GM19238 (cell line): ENCODE data around the gene NGDN.
"Not testable (repeated sequence)": the region's sequence is repeated elsewhere in the genome, so short reads cannot be mapped to it uniquely, and the experiment has no call there.

Experiments
- DNase-seq: peaks from one replicate; pipeline ENCODE4 v3.0.0; 2011; ENCODE audit warnings: low spot score; ENCODE audit not compliant: insufficient read length

NGDN gene

GRCh38 chr14:23469127-23469905, at the start of gene NGDN:
TSS of gene NGDN (plus strand) at chr14:23469703. CDS start at chr14:23469716, 13 bp downstream.
- peak; percentile 82 for DNase-seq

- no peak for DNase-seq
These were observed 47.9 kb upstream of the NGDN start for GRCh38 chr14:23421594-23421993.

GRCh38 chr14:23423657-23424056, 45.8 kb upstream of the NGDN start:
- no peak for DNase-seq

GRCh38 chr14:23425169-23425568, 44.3 kb upstream of the NGDN start:
- no peak for DNase-seq

- DNase-seq: not testable (repeated sequence)
These were observed 43.7 kb upstream of the NGDN start for GRCh38 chr14:23425798-23426197.

GRCh38 chr14:23428686-23429495, 40.6 kb upstream of the NGDN start:
- no peak for DNase-seq

- DNase-seq: no peak
These were observed 39.3 kb upstream of the NGDN start for GRCh38 chr14:23430016-23430722.

- no peak for DNase-seq
These were observed 38.8 kb upstream of the NGDN start for GRCh38 chr14:23430723-23431085.

GRCh38 chr14:23431486-23431885, 38.0 kb upstream of the NGDN start:
- no peak for DNase-seq

- DNase-seq: no peak
These were observed 37.2 kb upstream of the NGDN start for GRCh38 chr14:23432102-23432925.

GRCh38 chr14:23432946-23433345, 36.6 kb upstream of the NGDN start:
- no peak for DNase-seq

GRCh38 chr14:23433457-23433856, 36.0 kb upstream of the NGDN start:
- no peak for DNase-seq

- DNase-seq: no peak
These were observed 34.8 kb upstream of the NGDN start for GRCh38 chr14:23434488-23435222.

GRCh38 chr14:23435543-23436326, 33.8 kb upstream of the NGDN start, which contains the start of gene MYH7:
TSS of gene MYH7 (minus strand) at chr14:23435660. CDS start at chr14:23433732, 1,928 bp downstream.
- DNase-seq: no peak

- DNase-seq: no peak
These were observed 33.0 kb upstream of the NGDN start for GRCh38 chr14:23436327-23437132.

GRCh38 chr14:23437133-23438100, 32.1 kb upstream of the NGDN start:
- no peak for DNase-seq
